Neuronal stem cell (in vitro differentiated cells): Measurements from ENCODE around the gene DYNLT4. TPM values are rescaled to one million over a fixed set of nuclear protein-coding genes. Genes with fewer than 3 reads are reported as not detected.

Source experiments
- DNase-seq: peaks from one replicate; pipeline ENCODE4 v3.0.0-alpha.2; 2013; ENCODE audit warnings: low spot score
- H2AFZ ChIP-seq: one replicate; pipeline ENCODE4 v1.6.1; 2013; ENCODE audit warnings: mild to moderate bottlenecking, low read length, inconsistent platforms
- H2AK5ac ChIP-seq: 2 replicates; pipeline ENCODE4 v1.6.1; 2013; ENCODE audit warnings: low read depth, mild to moderate bottlenecking, inconsistent platforms, low read length, moderate library complexity, mixed read lengths
- H2BK120ac ChIP-seq: 2 replicates; pipeline ENCODE4 v1.6.1; 2013; ENCODE audit warnings: low read depth, mild to moderate bottlenecking, inconsistent platforms, low read length, moderate library complexity, mixed read lengths
- H2BK12ac ChIP-seq: one replicate; pipeline ENCODE4 v1.6.1; 2013; ENCODE audit warnings: low read length, inconsistent platforms
- H2BK15ac ChIP-seq: 2 replicates; pipeline ENCODE4 v1.6.1; 2013; ENCODE audit warnings: mild to moderate bottlenecking, low read length, inconsistent platforms, mixed read lengths
- H2BK5ac ChIP-seq: one replicate; pipeline ENCODE4 v1.6.1; 2013; ENCODE audit warnings: inconsistent platforms, mild to moderate bottlenecking, low read length, moderate library complexity
- H3K14ac ChIP-seq: one replicate; pipeline ENCODE4 v1.6.1; 2013; ENCODE audit warnings: low read length, inconsistent platforms
- H3K18ac ChIP-seq: 2 replicates; pipeline ENCODE4 v1.6.1; 2013; ENCODE audit warnings: low read length, inconsistent platforms
- H3K23ac ChIP-seq: 2 replicates; pipeline ENCODE4 v1.6.1; 2013; ENCODE audit warnings: low read depth, mild to moderate bottlenecking, mixed read lengths, low read length, inconsistent platforms; ENCODE audit not compliant: poor library complexity
- H3K27ac ChIP-seq: replicated peaks from 3 replicates; pipeline ENCODE4 v1.5.1; 2013; ENCODE audit warnings: low read length, inconsistent platforms
- H3K27me3 ChIP-seq, 3 experiments: 2 replicates each; pipeline ENCODE4 v1.6.1; 2013; ENCODE audit warnings: low read length in 3 of 3, mild to moderate bottlenecking in 2 of 3, inconsistent platforms in 1 of 3, low read depth in 1 of 3, mixed read lengths in 1 of 3, moderate library complexity in 1 of 3; ENCODE audit not compliant: control insufficient read depth in 3 of 3, insufficient read depth in 3 of 3
- H3K36me3 ChIP-seq, 2 donors: replicated peaks in 1 of 2; 2 replicates each; pipeline ENCODE4 v1.6.1; 2013; ENCODE audit warnings: low read length in 2 of 2; ENCODE audit not compliant: control insufficient read depth in 2 of 2, insufficient read depth in 2 of 2
- H3K4ac ChIP-seq: 2 replicates; pipeline ENCODE4 v1.6.1; 2013; ENCODE audit warnings: inconsistent platforms, mild to moderate bottlenecking, low read length, moderate library complexity
- H3K4me1 ChIP-seq, 2 donors: 1 replicate in 1 of 2; 2 replicates in 1 of 2; pipeline ENCODE4 v1.6.1; 2013; ENCODE audit warnings: low read length in 2 of 2, low read depth in 1 of 2; ENCODE audit not compliant: control insufficient read depth in 2 of 2, insufficient read depth in 1 of 2
- H3K4me2 ChIP-seq: one replicate; pipeline ENCODE4 v1.6.1; 2013; ENCODE audit warnings: mild to moderate bottlenecking, low read length, inconsistent platforms; ENCODE audit not compliant: insufficient read depth, poor library complexity, severe bottlenecking
- H3K4me3 ChIP-seq, 2 donors: 2 replicates each; pipeline ENCODE4 v1.5.1; 2013; ENCODE audit warnings: low read length in 2 of 2, mild to moderate bottlenecking in 2 of 2, inconsistent platforms in 1 of 2, moderate library complexity in 1 of 2
- H3K79me1 ChIP-seq: one replicate; pipeline ENCODE4 v1.6.1; 2013; ENCODE audit warnings: low read depth, mild to moderate bottlenecking, inconsistent platforms, low read length, moderate library complexity
- H3K9ac ChIP-seq: one replicate; pipeline ENCODE4 v1.6.1; 2013; ENCODE audit warnings: mild to moderate bottlenecking, low read depth, low read length, inconsistent platforms; ENCODE audit not compliant: poor library complexity
- H3K9me3 ChIP-seq, 2 donors: replicated peaks in 1 of 2; 2 replicates each; pipeline versions ENCODE3 to v1.6.1; 2013; ENCODE audit warnings: low read length in 2 of 2, mild to moderate bottlenecking in 2 of 2, inconsistent platforms in 1 of 2, low read depth in 1 of 2, mixed read lengths in 1 of 2, moderate library complexity in 1 of 2; ENCODE audit not compliant: control insufficient read depth in 2 of 2, insufficient read depth in 1 of 2
- H4K8ac ChIP-seq: one replicate; pipeline ENCODE4 v1.6.1; 2013; ENCODE audit warnings: low read depth, mild to moderate bottlenecking, inconsistent platforms, low read length, moderate library complexity
- H4K91ac ChIP-seq: one replicate; pipeline ENCODE4 v1.6.1; 2013; ENCODE audit warnings: low read length, low read depth, mild to moderate bottlenecking, inconsistent platforms; ENCODE audit not compliant: poor library complexity
- WGBS, 2 donors: extraction: QIAGEN DNeasy Blood & Tissue Kit; methylation state at CpG; one replicate each; pipeline ENCODE4 v1.1.7; 2013; ENCODE audit warnings: missing lambda C conversion rate in 2 of 2, mixed read lengths in 1 of 2; ENCODE audit not compliant: insufficient read length in 2 of 2, insufficient replicate concordance in 1 of 2; ENCODE audit errors: extremely low coverage in 2 of 2; 5-methylcytosine and 5-hydroxymethylcytosine counted together
- polyA plus RNA-seq, 2 experiments: library from polyadenylated mRNA; stranded (reverse); fragments of 200-250 nt; gene quantifications; one replicate each; pipeline ENCODE4 v1.2.3, GENCODE V29; 2013

The DYNLT4 gene, protein sequence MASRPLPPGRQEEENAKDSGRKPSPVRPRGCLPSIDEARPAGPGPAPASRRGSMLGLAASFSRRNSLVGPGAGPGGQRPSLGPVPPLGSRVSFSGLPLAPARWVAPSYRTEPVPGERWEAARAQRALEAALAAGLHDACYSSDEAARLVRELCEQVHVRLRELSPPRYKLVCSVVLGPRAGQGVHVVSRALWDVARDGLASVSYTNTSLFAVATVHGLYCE
- polyA plus RNA-seq (2013, experiment 1 of 2) = not detected
- not detected for polyA plus RNA-seq (2013, experiment 2 of 2)

DNA sequence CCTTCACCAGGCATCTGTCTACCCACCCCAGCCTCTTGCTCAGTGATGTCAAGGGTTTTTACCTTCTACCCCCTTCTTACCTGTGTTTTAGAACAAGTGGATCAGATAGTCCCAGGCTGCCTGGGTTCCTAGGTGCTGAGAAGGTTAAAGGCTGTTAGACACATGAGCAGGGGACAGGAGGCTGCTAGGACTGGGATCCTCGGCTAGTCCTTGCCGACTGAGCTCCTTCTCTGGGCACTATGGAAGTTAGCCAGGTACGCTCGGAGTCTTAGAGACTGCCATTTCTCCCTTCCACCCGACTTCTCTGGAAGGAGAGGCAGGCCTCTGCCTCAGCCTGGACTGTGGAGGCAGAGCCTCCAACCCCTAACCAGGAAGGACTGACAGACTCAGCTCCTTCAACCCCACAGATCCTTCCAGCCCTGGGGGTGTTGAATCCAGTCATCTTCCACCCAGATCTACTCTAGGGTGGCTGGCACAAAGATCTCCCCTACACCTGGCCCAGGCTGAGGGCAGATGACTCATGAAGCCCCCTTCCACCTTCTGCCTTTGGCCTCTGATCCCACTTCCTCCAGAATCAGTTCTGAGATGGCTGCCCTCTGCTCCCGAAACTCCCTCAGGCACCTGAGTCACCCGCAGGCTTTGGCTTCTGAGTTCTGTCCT is at the start of gene DYNLT4:
Gene DYNLT4 (minus strand): TSS at position 648 of the 660 bp plus-strand sequence. CDS start 683 bp downstream, outside the sequence.
- Histone ChIP-seq H3K9me3 (no peaks in the 10 kb centered on the region), H2AFZ (peak within 1 kb of the TSS; percentile 78), H3K14ac (no peak within 1 kb of the TSS), H3K4me2 (peak within 1 kb of the TSS; percentile 64), H3K27ac (peak within 1 kb of the TSS; percentile 93), H2AK5ac (peak within 1 kb of the TSS; percentile 96), H3K4me3 (peak within 1 kb of the TSS in 1 of 2 donors; percentile 47), H3K23ac (peak within 1 kb of the TSS; percentile 45), H3K27me3 (no peaks in the 10 kb centered on the region), H4K91ac (peak within 1 kb of the TSS; percentile 41), H2BK120ac (peak within 1 kb of the TSS; percentile 58), H4K8ac (no peak within 1 kb of the TSS), H2BK15ac (peak within 1 kb of the TSS; percentile 26), H3K9ac (no peak within 1 kb of the TSS), H3K4me1 (peaks cover 40 to 54% of the 10 kb centered on the region in 2 donors), H3K4ac (peak within 1 kb of the TSS; percentile 97), H3K79me1 (peaks cover 2% of the 10 kb centered on the region), H3K36me3 (peaks cover 22 to 41% of the 10 kb centered on the region in 2 donors), H2BK5ac (peak within 1 kb of the TSS; percentile 88), H2BK12ac (peak within 1 kb of the TSS; percentile 53), H3K18ac (peak within 1 kb of the TSS; percentile 98)
- DNase-seq = no peak
- no CpG with 5 or more reads among the region's 7 CpGs for WGBS, 2 donors

DNA sequence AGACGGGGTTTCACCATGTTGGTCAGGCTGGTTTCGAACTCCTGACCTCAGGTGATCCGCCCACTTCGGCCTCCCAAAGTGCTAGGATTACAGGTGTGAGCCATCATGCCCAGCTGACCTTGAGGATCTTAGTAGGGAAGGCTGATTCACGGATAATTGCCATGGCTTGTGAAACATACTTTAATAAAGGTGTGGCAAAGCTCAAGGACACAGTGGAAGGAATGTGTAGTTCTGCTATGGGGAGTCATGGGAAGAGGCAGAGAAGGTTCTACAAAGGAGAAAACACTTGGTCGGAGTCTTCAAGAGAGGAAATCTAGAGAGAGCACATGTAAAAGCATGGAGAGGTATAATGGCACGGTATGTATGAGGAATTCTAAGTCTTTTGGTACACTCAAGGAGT is 48.6 kb upstream of the DYNLT4 start:
- Histone ChIP-seq H2BK120ac (no peak overlapping the region), H2BK5ac (no peak overlapping the region), H2AFZ (no peak overlapping the region), H3K36me3 (peaks cover 0 to 14% of the 10 kb centered on the region in 2 donors), H2BK15ac (no peak overlapping the region), H3K27me3 (no peaks in the 10 kb centered on the region), H3K27ac (no peak overlapping the region), H3K4me3 (no peak overlapping the region), H3K18ac (no peak overlapping the region), H4K91ac (no peak overlapping the region), H3K9me3 (no peaks in the 10 kb centered on the region), H3K4me2 (no peak overlapping the region), H4K8ac (no peak overlapping the region), H3K79me1 (no peaks in the 10 kb centered on the region), H3K4ac (no peak overlapping the region), H2BK12ac (no peak overlapping the region), H3K9ac (no peak overlapping the region), H3K14ac (no peak overlapping the region), H3K23ac (no peak overlapping the region), H2AK5ac (no peak overlapping the region), H3K4me1 (no peaks in the 10 kb centered on the region)
- no CpG with 5 or more reads among the region's 7 CpGs for WGBS, 2 donors
- no peak for DNase-seq

DNA sequence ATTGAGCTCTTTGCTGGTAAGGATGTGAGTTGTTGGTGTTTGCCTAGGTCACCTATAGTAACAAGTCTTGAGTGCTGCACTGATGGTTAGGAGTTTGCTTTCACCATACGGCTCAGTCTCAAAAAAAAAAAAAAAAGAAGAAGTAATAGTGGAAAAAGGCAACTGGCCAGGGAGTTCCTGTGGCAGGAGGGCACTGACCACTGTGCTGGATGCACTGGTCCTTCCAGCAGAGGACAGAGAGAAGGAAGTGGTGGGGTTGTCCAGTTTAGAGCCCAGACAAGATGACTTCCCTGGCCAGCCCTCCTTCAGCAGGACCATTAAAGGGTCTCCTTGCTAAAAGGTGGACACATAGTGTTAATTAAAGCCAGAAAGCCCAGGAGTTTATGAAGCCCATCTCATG is 47.8 kb upstream of the DYNLT4 start:
- Histone ChIP-seq H2BK120ac (no peak overlapping the region), H3K4me3 (no peak overlapping the region), H2BK12ac (no peak overlapping the region), H3K4me2 (no peak overlapping the region), H3K4ac (no peak overlapping the region), H3K79me1 (no peaks in the 10 kb centered on the region), H4K91ac (no peak overlapping the region), H3K27me3 (no peaks in the 10 kb centered on the region), H3K4me1 (no peaks in the 10 kb centered on the region), H3K18ac (no peak overlapping the region), H2AFZ (no peak overlapping the region), H3K14ac (no peak overlapping the region), H3K36me3 (peaks cover 0 to 14% of the 10 kb centered on the region in 2 donors), H2AK5ac (no peak overlapping the region), H3K27ac (no peak overlapping the region), H4K8ac (no peak overlapping the region), H2BK15ac (no peak overlapping the region), H2BK5ac (no peak overlapping the region), H3K23ac (no peak overlapping the region), H3K9me3 (no peaks in the 10 kb centered on the region), H3K9ac (no peak overlapping the region)
- DNase-seq = no peak
- WGBS, 2 donors = no CpG with 5 or more reads among the region's 1 CpG

DNA sequence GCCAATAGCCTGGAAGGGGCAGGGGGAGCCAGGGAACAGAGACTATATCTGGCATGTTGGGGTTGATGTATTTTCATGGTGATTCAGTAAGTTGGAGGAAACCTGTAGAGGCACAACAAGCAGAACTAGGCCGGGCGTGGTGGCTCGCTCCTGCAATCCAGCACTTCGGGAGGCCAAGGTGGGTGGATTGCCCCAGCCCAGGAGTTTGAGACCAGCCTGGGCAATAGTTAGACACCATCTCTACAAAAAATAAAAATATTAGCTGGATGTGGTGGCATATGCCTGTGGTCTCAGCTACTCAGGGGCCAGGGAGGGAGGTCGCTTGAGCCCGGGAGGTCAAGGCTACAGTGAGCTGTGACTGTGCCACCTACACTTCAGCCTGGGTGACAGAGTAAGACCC is 46.0 kb upstream of the DYNLT4 start:
- Histone ChIP-seq H3K27ac (no peak overlapping the region), H3K14ac (no peak overlapping the region), H3K23ac (no peak overlapping the region), H4K91ac (no peak overlapping the region), H2BK5ac (no peak overlapping the region), H3K18ac (no peak overlapping the region), H3K36me3 (peaks cover 0 to 14% of the 10 kb centered on the region in 2 donors), H3K9ac (no peak overlapping the region), H3K4me3 (no peak overlapping the region), H4K8ac (no peak overlapping the region), H3K9me3 (no peaks in the 10 kb centered on the region), H2BK12ac (no peak overlapping the region), H3K4ac (no peak overlapping the region), H3K4me1 (peaks cover 0 to 7% of the 10 kb centered on the region in 2 donors), H2AK5ac (no peak overlapping the region), H2BK15ac (no peak overlapping the region), H2AFZ (no peak overlapping the region), H3K79me1 (no peaks in the 10 kb centered on the region), H2BK120ac (no peak overlapping the region), H3K27me3 (no peaks in the 10 kb centered on the region), H3K4me2 (no peak overlapping the region)
- WGBS, 2 donors = no CpG with 5 or more reads among the region's 6 CpGs
- no peak for DNase-seq
